Measurements from ENCODE around the gene DPP3.
"Not testable (repeated sequence)": the region's sequence is repeated elsewhere in the genome, so short reads cannot be mapped to it uniquely, and the experiment has no call there.

DPP3 gene, protein sequence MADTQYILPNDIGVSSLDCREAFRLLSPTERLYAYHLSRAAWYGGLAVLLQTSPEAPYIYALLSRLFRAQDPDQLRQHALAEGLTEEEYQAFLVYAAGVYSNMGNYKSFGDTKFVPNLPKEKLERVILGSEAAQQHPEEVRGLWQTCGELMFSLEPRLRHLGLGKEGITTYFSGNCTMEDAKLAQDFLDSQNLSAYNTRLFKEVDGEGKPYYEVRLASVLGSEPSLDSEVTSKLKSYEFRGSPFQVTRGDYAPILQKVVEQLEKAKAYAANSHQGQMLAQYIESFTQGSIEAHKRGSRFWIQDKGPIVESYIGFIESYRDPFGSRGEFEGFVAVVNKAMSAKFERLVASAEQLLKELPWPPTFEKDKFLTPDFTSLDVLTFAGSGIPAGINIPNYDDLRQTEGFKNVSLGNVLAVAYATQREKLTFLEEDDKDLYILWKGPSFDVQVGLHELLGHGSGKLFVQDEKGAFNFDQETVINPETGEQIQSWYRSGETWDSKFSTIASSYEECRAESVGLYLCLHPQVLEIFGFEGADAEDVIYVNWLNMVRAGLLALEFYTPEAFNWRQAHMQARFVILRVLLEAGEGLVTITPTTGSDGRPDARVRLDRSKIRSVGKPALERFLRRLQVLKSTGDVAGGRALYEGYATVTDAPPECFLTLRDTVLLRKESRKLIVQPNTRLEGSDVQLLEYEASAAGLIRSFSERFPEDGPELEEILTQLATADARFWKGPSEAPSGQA

DNA sequence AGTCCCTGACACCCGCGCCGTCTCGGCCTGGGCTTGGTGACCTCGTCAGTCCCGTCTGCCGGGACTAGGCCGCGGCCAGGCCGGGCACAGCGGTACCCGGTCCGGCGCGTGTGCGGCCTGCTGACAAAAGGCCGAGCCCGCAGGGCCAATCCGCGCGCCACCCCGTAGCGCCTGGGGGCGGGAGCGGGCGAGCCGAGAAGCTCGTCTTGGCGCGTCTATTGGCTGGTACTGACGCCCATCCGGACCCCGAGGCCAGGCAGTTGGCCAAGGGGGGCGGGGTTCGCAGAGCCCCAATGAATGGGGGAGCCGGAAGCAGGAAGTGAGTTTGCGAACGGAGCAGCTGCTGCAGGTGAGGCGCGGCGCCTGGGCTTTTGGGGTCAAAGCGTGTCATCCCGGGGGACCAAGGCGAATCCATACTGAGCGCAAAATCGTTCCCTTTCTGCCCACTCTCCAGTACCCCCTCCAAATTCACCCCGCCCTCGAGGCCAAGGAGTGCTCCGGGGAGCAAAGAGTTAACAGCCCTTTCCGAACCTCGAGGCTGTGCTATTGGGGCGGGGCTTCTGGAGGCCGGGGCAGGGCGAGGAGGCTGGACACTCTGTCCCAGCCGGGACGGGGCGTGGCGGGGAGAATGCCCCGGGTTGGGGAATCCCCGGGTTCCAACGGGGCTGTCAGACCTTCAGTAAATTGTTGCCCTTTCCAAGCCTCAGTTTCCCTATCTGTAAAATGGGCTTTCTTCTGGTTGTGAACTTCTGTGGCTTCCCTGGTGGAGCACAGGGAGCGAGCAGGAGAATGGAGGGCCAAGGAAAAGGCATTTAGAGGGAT lies at the start of gene DPP3:
Gene DPP3 (plus strand): TSS at position 318 of the 822 bp plus-strand sequence. CDS start 1,767 bp downstream, outside the sequence.
- peak; percentile 90 for DNase-seq

DNA sequence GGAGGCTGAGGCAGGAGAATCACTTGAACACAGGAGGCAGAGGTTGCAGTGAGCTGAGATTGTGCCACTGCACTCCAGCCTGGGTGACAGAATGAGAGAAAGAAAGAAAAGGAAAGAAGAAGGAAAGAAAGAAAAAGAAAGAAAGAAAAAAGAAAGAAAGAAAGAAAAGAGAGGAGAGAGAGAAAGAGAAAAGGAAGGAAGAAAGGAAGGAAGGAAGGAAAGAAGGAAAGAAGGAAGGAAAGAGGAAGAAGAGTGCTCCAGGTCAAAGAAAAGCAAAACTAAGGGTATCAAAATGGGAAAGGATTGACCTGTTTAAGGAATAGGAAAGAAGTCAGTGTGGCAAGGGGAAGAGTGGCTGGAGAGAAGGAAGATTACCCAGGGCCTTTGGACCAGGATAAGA lies 48.9 kb upstream of the DPP3 start:
- DNase-seq, result not testable (repeated sequence)

DNA sequence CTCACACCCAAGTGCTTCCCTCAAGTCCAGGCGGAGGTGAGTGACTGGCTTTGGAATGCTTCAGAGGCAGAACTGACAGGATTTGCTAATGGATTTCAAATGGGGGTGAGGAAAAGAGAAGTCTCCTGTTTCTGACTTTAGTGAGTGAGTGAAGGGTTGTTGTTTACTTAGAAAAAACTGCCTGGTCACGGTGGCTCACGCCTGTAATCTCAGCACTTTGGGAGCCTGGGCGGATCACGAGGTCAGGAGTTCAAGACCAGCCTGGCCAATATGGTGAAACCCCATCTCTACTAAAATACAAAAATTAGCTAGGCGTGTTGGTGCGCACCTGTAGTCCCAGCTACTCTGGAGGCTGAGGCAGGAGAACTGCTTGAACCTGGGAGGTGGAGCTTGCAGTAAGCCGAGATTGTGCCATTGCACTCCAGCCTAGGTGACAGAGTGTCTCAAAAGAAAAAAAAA lies 48.3 kb upstream of the DPP3 start:
- DNase-seq, result not testable (repeated sequence)

DNA sequence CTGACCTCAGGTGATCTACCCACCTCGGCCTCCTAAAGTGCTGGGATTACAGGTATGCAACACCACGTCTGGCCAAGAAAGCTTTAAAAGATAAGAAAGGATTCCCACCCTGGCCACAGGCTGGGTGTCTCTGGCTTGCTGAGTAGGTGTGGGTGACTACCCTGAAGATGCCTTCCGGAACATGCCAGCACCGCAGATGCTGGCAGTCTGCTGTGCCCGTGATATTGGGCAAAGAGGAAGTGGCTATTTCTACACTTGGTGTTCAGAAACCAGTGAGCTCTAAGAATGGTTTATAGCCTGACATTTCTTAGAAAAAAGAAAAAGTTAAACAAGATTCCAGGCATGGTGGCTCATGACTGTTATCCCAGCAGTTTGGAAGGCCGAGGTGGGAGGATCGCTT lies 47.6 kb upstream of the DPP3 start:
- DNase-seq, result no peak

DNA sequence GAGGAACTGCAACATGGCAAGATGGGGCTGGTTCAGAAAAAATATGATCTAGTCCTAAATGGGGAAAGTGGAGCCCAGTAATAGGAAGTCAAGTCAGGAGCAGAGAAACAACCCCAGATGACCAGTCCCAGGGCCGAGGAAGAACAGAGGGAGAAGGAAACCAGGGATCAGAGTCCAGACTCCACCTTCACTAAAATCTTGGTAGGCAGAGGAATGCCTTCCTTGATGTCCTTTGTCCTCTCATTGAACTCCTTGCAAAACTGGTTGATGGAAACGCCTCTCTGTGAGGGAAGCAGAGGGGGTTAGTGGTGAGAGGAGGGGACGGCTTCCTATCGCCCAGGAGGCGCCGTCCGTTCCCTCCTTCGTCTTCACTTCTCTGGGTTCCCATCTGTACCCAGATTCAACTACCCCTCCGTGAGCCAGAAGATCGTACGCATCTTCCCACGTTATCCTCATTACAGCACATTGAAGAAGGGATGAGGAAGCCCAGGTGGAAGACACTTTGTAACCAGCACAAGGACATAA lies 42.2 kb upstream of the DPP3 start:
- DNase-seq, result no peak

DNA sequence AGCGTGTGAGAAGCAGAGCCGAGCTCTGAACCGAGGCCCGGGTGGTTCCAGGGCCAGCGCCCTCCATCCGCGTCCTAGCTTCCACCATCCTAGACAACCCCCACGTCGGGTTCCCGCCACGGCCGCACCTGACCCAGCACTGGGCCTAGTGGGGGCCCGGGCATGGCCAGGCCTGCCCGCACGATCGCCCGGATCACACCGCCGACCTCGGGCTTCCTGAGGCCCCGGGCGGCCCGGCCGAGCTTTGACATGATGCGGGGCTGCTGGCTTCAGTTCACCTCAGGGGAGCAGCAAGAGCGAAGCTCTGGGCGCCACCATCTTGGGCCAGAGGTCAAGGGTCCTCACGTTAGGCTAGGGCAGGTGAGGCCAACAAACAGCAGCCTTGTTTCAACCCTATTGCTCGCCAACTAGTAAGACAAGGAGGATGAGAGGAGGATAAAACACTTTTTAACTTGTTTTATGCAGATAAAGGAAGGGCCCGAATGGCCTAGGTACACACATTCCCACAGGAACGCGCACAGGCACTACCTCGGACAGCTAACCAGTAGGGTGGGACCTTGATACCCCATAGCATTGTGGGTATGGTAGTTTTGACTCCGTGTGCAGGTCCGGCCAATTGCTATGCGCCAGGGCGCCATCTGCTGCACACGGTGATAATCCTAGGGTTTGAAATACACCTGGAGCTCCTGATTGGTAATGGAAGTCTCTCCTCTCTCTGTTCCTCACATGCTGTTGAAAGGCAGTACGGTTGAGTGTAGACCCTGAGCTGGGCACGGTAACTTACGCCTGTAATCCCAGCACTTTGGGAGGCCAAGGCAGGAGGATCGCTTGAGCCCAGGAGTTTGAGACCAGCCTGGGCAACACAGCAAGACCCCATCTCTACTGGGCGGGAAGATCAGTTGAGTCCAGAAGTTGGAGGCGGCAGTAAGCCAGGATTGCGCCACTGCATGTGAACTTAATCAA lies 41.4 kb upstream of the DPP3 start, which contains the start of gene MRPL11:
Gene MRPL11 (minus strand): TSS at position 345 of the 963 bp plus-strand sequence. CDS start 94 bp downstream, at position 251.
- peak; percentile 94 for DNase-seq

DNA sequence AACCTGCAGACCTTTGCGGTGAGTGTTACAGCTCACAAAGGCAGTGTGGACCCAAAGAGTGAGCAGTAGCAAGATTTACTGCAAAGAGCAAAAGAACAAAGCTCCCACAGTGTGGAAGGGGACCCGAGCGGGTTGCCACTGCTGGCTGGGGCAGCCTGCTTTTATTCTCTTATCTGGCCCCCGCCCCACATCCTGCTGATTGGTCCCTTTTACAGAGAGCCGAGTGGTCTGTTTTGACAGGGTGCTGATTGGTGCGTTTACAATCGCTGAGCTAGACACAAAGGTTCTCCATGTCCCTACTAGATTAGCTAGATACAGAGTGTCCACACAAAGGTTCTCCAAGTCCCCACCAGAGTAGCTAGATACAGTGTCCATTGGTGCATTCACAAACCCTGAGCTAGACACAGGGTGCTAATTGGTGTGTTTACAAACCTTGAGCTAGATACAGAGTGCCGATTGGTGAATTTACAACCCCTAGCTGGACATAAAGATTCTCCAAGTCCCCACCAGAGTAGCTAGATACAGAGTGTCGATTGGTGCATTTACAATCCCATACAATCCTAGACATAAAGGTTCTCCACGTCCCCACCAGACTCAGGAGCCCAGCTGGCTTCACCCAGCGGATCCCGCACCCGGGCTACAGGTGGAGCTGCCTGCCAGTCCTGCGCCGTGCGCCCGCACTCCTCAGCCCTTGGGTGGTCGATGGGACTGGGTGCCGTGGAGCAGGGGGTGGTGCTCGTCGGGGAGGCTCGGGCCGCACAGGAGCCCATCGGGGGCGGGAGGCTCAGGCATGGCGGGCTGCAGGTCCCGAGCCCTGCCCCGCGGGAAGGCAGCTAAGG lies 39.9 kb upstream of the DPP3 start:
- DNase-seq, result not testable (repeated sequence)

DNA sequence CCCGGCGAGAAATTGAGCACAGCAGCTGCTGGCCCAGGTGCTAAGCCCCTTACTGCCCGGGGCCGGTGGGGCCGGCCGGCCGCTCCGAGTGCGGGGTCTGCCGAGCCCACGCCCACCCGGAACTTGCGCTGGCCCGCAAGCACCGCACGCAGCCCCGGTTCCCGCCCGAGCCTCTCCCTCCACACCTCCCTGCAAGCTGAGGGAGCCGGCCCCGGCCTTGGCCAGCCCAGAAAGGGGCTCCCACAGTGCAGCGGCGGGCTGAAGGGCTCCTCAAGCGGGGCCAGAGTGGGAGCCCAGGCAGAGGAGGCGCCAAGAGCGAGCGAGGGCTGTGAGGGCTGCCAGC lies 39.3 kb upstream of the DPP3 start:
- not testable (repeated sequence) for DNase-seq

DNA sequence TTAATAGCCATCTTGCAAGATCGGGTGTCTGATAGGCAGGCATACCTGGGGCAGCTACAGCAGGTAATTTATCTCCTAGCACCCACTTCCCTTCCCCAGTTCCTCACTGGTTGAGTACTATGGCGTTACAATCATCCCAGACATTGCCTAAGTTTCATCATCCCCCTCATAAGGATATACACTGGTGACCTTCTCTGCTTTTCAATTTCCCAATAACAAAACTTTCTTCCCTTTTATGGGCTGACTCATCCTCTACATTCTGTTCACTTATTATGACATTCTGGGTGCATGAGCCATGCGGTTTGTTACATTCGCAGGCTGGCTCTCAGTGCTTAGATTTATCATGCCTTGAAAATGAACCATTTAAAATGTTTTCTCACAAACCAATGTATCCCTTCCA lies 36.6 kb upstream of the DPP3 start:
- no peak for DNase-seq

DNA sequence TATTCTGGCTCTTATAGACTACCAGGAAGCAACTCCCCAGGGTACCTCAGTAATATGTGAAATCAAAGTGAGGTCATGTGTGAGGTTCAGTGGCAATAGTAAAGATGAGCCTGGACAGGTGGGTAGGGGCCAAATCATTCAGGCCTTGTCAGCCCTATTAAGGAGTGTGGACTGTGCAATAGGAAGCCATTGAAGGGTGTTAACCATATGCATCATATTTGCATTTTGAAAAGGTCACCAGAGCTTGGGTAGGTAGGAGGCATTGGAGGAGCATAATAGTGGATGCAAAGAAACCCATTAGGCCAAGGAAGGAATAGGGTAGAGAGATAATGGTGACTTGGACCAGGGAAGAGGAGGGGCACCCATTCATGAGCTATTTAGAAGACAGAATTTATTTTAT lies 33.2 kb upstream of the DPP3 start:
- DNase-seq, result no peak

DNA sequence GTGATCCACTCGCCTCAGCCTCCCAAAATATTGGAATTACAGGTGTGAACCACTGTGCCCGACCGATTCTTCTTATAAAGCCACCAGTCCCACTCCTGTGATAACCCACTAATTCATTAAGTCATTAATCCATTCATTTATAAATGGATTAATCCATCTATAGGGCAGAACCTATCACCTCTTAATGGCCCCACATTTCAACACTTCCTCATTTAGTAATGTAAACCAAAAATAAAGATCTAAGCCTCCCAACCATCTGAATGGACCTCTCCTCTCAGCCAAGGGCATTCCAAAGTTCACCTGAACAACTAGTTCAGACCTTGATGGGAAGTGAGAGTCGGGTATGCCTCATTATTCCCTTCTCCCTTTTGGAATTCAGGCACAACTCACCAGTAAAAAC lies 31.7 kb upstream of the DPP3 start:
- no peak for DNase-seq

DNA sequence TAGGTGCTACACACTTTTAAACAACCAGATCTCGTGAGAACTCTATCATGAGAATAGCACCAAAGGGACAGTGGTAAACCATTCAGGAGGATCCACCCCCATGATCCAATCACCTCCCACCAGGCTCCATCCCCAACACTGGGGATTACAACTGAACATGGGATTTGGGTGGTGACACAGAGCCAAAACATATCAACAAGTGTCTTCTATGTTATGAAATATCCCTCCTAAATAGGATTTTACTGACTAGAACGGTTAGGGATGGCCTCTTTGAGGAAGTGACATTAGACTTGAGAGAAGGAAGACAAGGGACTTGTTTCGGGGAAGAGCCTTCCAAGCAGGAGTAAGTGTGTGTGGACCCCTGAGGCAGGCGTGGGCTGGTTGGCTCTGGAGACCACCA lies 29.7 kb upstream of the DPP3 start:
- no peak for DNase-seq

DNA sequence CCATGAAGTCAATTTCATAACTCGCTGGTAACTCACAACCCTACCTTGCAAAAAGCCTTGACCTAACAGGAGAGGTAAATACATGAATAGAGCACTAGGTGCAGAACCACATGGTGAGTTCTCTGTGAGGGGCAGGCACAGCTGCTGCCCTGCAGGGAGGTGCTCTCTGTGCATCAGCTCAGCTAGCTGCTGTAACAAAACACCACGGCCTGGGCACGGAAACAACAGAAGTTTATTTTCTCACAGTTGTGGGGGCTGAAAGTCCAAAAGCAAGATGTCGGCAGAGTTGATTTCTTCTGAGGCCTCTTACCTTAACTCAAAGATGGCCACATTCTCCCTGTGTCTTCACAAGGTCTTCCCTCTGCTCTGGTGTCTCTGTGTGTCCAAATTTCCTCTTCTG lies 28.6 kb upstream of the DPP3 start:
- DNase-seq, result no peak

DNA sequence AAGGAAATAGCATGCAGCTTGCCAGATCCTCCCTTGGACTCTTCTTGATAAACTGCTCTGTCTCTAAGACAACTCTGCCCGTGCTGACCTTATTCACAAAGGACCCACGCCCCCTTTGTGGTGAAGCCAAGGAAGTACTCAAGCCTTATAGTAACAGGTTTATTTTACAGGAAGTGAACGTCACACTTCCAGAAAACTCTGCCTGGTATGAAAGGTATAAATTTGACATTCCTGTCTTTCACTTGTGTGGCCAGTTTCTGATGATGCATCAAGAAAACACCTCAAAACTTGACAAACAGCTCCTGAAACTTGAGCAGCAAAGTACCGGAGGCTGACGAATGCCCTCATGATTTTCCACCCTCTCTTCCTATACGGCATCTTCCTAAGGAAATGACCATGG lies 26.0 kb upstream of the DPP3 start:
- DNase-seq, result no peak

DNA sequence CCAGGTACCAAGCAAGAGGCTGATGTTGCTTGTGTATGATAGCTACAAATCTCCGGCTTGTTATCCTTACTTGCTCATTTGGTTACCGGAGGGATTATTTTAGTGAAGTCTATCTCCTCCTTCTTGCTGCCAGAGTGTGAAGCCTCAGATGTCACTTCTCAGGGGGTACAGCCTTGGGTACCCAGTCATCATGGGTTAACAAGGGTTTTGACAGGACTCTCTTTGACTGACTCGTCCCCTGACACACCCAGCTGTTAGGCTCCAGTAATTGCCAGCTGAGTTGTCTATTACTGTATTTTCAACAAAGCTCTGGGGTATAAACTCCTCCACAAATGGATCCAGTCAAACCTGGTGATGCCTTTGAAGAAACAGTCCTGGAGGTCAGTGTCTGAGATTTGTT lies 25.4 kb upstream of the DPP3 start:
- no peak for DNase-seq

DNA sequence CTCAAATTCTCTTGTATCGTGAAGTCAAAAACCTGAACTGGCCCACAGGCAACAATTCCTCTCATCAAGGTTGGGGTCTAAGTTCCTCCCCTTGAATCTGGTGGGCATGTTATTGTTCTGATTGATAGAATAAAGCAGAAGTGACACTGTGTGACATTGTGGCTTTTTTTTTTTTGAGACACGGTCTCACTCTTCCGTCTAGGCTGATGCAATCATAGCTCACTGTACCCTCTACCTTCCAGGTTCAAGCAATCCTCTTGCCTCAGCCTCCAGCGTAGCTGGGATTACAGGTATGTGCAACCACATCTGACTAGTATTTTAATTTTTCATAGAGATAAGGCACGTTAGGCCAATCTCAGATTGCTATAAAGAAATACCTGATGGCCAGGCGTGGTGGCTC lies 22.4 kb upstream of the DPP3 start:
- DNase-seq, result no peak

DNA sequence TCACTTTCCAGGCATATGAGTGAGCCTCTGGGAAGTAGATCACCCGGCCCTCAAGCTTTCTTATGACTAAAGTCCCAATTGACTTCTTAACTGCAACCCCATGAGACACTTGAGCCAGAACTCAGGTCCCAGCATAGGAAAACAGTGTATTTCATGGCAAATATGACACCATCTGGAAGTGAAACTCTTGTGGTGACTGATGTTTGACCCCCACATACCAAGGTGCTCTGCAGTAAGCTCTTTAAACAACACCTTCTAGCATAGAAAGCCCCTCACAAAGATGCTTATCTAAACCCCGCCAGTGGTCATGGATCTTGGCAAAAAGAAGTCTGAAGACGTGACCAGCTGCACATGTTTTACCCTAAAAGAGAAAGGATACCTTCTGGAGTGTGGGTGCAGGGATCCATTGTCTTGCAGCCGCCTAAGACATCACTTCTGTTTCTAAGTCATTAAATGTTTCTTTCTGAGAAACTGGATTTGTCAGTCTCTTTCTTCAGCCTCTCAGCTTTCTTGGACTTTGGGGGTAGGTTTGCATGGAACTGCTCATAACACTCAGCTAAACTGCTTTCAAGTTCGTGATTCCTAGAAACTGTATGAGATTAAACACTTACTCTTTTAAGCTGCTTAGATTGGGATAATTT lies 21.0 kb upstream of the DPP3 start:
- no peak for DNase-seq

DNA sequence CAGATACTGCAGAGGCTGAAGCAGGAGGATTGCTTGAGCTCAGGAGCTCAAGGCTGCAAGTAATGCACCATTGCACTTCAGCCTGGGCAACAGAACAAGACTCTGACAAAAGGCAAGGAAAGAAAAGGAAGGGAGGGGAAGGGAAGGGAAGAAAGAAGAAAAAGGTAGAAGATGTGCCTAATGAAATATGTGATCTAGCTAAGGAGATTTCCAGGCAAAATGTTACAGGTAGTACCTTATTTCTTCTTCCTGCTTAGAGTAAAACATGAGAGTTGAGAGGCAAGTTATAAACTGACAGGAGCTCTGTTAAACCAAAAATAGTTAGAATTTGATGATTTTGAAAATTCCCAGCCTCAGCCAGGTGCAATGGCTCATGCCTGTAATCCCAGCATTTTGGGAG lies 18.2 kb upstream of the DPP3 start:
- no peak for DNase-seq

DNA sequence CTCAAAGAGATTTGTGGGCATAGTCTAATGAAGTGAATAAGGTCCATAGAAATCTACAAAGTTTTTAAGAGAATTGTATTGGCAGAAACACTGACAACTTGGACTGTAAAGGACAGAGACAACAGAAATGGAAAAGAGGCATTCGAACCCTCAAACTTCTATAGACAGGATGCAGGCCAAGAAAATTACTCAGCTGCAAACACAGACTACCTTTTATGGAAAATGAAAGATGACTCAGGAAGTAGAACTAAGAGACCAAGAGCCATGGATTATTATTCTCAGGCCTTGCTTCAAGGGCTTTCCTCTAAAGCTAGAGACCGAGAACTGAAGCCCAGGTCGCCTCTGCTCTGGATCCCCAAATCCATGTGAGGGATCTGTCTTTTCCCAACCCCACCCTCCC lies 17.3 kb upstream of the DPP3 start:
- DNase-seq, result no peak

DNA sequence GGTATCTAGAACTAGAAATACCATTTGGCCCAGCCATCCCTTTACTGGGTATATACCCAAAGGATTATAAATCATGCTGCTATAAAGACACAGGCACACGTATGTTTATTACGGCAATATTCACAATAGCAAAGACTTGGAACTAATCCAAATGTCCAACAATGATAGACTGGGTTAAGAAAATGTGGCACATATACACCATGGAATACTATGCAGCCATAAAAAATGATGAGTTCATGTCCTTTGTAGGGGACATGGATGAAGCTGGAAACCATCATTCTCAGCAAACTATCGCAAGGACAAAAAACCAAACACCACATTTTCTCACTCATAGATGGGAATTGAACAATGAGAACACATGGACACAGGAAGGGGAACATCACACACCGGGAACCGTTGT lies 16.1 kb upstream of the DPP3 start:
- DNase-seq, result not testable (repeated sequence)
